CD4-positive, alpha-beta T cell treated with Interferon alpha-2 for 1 hour (primary cell): ENCODE results near the gene CHI3L1.

Source experiments
- DNase-seq, 2 donors: peaks; one replicate each; pipeline ENCODE4 v3.0.0-alpha.2; 2020 to 2022

The CHI3L1 gene

GRCh38 chr1:203179667-203180005, 6.9 kb downstream of the CHI3L1 start:
- no peak for DNase-seq

- DNase-seq, result no peak
Measured at GRCh38 chr1:203178821-203179666, 7.5 kb downstream of the CHI3L1 start.

- no peak for DNase-seq
Measured at GRCh38 chr1:203178083-203178482, 8.4 kb downstream of the CHI3L1 start.

GRCh38 chr1:203177470-203178039, 8.9 kb downstream of the CHI3L1 start:
- no peak for DNase-seq

DNA sequence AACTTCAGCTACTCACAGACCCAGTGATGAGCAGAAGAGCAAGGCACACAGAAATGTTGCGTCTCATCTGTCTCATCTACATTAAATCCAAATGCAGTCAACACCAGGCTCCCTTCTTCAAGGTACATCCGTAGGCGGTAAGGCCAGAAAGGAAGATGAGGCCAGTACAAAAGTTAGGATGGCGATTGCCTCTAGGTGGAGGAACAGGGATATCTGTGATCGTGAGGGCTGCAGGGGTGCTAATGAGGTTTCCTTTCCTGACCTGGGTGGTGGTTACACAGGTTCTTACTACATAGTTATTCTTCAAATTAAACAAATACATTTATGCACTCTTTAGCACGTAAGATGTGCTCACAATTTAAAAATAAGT, 9.5 kb downstream of the CHI3L1 start:
- DNase-seq, result no peak

- DNase-seq, result no peak
Measured at GRCh38 chr1:203176273-203177035, 10.1 kb downstream of the CHI3L1 start.

DNA sequence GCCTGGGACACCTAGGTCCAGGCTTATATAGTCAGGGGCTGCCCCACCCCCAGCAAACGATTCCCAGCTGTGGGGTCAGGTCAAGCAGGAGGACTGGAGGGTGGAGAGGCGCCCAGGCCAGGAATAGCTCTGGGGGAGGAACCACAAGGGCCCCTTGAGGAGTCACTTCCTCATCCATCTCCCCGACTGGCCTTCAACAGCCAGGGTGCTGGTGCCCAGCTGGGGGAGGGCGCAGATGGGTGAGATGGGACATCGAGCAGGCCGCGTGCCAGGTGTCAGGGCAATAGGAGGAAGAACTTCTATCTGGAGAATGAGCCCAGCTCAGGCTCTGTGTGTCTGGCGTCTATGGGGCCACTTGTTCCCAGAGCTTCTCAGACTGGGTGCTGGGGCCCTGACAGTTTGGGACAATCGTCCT, 10.7 kb downstream of the CHI3L1 start:
- DNase-seq, result no peak

GRCh38 chr1:203175237-203175826, 11.2 kb downstream of the CHI3L1 start, which contains the start of gene MYBPH:
TSS of gene MYBPH (minus strand) at chr1:203175826. CDS start at chr1:203175755, 71 bp downstream.
- DNase-seq, result no peak

- no peak for DNase-seq
Measured at GRCh38 chr1:203174324-203174985, 12.0 kb downstream of the CHI3L1 start.

GRCh38 chr1:203173566-203173965, 12.9 kb downstream of the CHI3L1 start:
- DNase-seq, result no peak

- no peak for DNase-seq
Measured at GRCh38 chr1:203173011-203173555, 13.4 kb downstream of the CHI3L1 start.

DNA sequence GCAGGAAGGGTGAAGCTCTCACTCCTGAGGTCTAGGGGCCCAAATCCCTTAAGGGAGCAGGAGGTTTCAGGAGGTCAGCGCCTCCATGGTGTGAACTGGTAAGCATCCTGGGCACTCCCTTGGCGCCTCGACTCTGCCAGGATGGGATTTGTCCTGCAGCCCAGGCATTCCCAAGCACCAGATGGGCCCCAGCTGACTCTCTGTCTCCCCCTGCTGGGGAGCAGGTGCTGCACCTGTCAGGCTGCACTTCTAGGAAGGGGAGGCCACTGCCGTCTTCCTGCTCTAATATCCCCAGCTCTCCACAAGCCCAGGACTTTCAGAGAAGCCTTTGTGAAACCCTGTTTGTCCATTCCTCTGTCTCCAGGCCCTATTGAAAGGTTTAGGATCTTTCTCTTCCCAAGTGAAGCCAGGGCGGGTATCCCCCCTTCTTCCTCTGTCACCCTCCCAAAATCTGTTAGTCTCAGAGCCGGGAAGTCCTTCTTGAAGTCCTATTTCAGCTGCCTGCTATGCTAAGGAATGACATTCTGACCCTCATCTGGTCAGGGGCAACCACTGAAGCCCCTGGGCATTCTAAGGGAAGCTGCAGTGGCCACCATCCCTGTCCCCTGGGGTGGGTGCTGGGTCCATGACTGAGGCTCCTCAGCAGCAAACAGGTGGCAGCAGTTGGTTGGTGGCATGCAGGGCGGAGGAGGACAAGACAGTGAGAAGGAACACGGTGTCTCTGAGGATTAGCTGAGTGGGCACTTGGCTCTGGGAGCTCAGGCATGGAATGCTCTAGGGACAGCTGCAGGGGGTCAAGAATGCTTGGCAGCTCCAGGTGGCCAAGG, 14.1 kb downstream of the CHI3L1 start:
- DNase-seq, result peak; percentile 27 to 42

DNA sequence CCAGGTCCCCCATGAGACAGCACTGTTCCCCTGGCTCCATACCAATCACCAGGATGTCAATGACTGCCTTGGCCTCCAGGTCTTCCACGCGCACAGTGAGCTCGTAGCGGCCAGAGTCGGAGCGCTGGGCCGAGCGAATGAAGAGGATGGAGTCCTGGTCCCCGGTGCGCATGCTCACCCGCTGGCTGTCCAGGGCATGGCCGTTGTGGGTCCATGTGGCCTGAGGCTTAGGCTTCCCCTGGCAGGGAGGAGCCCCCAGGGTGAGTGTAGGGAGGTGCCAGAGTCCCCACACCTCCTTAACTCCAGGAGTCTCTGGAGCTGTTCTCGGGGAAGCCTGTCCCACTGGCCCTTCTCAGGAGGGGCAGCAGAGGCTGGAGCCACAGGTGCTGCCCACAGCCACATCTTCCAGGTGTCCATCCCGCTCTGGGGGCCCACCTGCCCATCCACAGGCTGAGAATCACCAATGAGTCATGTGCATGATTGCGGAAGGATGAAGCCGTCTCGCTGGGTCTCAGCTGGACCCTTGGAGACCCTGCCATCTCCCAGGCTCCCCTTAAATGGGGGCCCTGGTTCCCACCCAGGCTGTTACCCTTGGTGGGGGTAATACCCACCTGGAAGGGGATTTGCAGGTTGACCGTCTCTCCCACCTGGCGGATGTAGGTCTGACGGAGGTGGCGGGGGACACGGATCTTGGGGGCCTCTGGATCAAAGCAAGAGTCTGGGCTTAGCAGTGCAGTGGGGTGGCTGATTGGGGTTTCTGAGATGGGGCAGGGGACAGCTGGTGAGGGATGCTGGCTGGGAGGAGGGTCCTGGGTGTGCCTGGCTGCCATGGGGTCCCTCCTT, 14.9 kb downstream of the CHI3L1 start:
- no peak for DNase-seq

DNA sequence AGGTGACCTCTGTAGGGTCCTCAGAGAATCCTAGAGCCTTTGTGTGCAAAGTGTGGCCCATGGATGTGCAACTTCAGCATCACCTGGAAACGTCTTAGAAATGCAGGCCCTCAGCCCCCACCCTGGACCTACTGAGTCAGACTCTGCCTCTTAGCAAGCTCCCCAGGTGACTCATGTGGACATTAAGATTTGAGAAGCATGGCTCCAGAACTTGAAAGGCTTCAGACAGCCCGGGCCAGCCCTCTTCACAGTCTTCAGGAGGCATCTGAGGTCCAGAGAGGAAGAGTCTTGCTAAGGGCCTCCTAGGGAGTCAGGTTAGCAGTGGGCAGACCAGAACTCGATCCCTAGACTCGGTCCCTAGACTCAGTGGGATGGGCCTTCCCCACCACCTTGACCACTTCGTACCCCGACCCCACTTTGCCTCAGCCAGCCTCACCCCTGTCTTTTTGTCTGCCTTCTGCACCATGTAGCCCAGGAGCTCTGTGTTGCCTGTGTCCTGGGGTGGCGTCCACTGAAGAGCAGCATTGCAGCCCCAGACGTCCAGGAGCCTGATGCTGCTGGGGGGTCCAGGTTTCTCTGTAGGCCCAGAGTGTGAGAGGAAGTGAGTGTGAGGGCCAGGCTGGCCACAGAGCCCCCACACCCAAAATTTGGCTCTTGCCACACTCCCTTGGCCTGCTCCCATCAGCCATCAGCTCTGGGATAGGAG, 15.7 kb downstream of the CHI3L1 start:
- DNase-seq, result no peak

GRCh38 chr1:203169770-203170520, 16.6 kb downstream of the CHI3L1 start:
- no peak for DNase-seq

DNA sequence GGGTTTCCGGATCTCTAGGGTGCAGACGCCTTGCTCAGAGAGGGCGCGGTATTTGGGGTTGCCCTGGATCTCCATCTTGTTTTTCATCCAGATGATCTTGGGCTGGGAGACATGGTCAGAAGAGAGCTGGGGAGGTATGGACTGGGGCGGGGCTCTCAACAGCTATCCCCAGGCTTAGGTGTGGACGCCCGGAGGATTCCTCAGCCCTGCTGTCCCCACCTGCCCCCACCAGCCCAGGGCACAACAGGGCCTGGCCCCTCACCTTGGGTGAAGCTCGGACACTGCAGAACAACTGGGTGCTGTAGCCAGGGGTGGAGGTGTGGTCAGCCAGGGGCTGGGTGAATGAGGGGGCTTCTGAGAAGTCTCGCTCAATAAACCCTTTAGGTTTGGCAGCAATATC, 17.5 kb downstream of the CHI3L1 start:
- DNase-seq, result no peak

DNA sequence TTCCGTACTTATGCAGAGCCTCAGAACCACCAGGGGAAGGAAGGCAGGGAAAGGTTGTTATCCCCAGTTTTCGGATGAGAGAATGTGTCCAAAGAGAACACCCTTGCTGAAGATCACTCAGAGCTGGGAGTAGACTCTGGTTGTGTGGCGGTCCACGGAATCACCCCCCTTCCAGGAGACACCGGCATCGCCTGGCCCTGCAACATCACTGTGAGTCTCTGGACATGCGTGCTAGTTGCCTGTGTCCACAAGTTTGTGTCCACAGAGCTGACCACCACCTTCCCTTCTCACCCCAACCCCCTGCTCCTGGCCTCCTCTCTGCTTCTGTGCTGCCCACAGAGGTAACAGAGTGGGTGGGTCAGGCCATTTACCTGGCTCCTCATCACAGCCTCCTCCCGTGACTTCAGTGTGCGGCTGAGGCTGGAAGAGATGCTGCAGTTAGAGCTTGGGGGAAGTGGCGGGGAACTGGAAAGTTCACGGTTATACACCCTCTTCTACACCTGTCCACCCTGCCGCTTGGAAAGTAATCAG, 18.2 kb downstream of the CHI3L1 start:
- no peak for DNase-seq

GRCh38 chr1:203167913-203168200, 18.6 kb downstream of the CHI3L1 start:
- DNase-seq, result no peak
